ES-I3 (cell line): Measurements from ENCODE around the gene MYO10.

Experiments used
- H3K36me3 ChIP-seq: 2 replicates; pipeline ENCODE4 v1.6.1; 2013; ENCODE audit warnings: mild to moderate bottlenecking, low read length, control low read depth, moderate library complexity; ENCODE audit not compliant: insufficient read depth
- H3K4me1 ChIP-seq: 2 replicates; pipeline ENCODE4 v1.6.1; 2013; ENCODE audit warnings: mild to moderate bottlenecking, control low read depth, low read length; ENCODE audit not compliant: insufficient read depth
- H3K9ac ChIP-seq: 2 replicates; pipeline ENCODE4 v1.6.1; 2013; ENCODE audit warnings: low read depth, mild to moderate bottlenecking, low read length, moderate library complexity
- H3K9me3 ChIP-seq: 2 replicates; pipeline ENCODE4 v1.6.1; 2013; ENCODE audit warnings: mild to moderate bottlenecking, low read length, moderate library complexity; ENCODE audit not compliant: control insufficient read depth, insufficient read depth

MYO10 gene

GRCh38 chr5:16712620-16713019 lies 223.5 kb downstream of the MYO10 start:
- no peaks in the 10 kb centered on the region for H3K9me3 ChIP-seq
- peaks cover 30% of the 10 kb centered on the region for H3K36me3 ChIP-seq
- peaks cover 34% of the 10 kb centered on the region for H3K4me1 ChIP-seq
- no peak overlapping the region for H3K9ac ChIP-seq

- Histone ChIP-seq H3K4me1 (peaks cover 29% of the 10 kb centered on the region), H3K36me3 (peaks cover 34% of the 10 kb centered on the region), H3K9me3 (no peaks in the 10 kb centered on the region), H3K9ac (no peak overlapping the region)
These were observed 223.9 kb downstream of the MYO10 start for GRCh38 chr5:16712178-16712577.

- H3K9me3 ChIP-seq: no peaks in the 10 kb centered on the region
- H3K36me3 ChIP-seq: peaks cover 44% of the 10 kb centered on the region
These were observed 226.2 kb downstream of the MYO10 start for GRCh38 chr5:16709691-16710433.

GRCh38 chr5:16707869-16708192 lies 228.3 kb downstream of the MYO10 start:
- no peaks in the 10 kb centered on the region for H3K9me3 ChIP-seq
- peaks cover 52% of the 10 kb centered on the region for H3K36me3 ChIP-seq
- H3K9ac ChIP-seq: no peak overlapping the region
- H3K4me1 ChIP-seq: peaks cover 16% of the 10 kb centered on the region

More at GRCh38 chr5:16709691-16710433, 226.2 kb downstream of the MYO10 start:
- Histone ChIP-seq H3K4me1 (peaks cover 22% of the 10 kb centered on the region), H3K9ac (no peak overlapping the region)

GRCh38 chr5:16707168-16707868 lies 228.8 kb downstream of the MYO10 start:
- peaks cover 16% of the 10 kb centered on the region for H3K4me1 ChIP-seq
- no peak overlapping the region for H3K9ac ChIP-seq
- peaks cover 56% of the 10 kb centered on the region for H3K36me3 ChIP-seq
- no peaks in the 10 kb centered on the region for H3K9me3 ChIP-seq

- H3K9me3 ChIP-seq: no peaks in the 10 kb centered on the region
- H3K4me1 ChIP-seq: peaks cover 18% of the 10 kb centered on the region; the same call in 1 of the 2 replicates
- peaks cover 62% of the 10 kb centered on the region for H3K36me3 ChIP-seq
- no peak overlapping the region for H3K9ac ChIP-seq
These were observed 231.1 kb downstream of the MYO10 start for GRCh38 chr5:16704945-16705344.

- peaks cover 55% of the 10 kb centered on the region for H3K36me3 ChIP-seq
- H3K9me3 ChIP-seq: no peaks in the 10 kb centered on the region
- no peak overlapping the region for H3K9ac ChIP-seq
- peaks cover 18% of the 10 kb centered on the region; the same call in 1 of the 2 replicates for H3K4me1 ChIP-seq
These were observed 233.1 kb downstream of the MYO10 start for GRCh38 chr5:16702964-16703363.

GRCh38 chr5:16701134-16702099 lies 234.7 kb downstream of the MYO10 start:
- Histone ChIP-seq H3K36me3 (peaks cover 47% of the 10 kb centered on the region), H3K9me3 (no peaks in the 10 kb centered on the region), H3K4me1 (peaks cover 18% of the 10 kb centered on the region; the same call in 1 of the 2 replicates), H3K9ac (no peak overlapping the region)

- H3K4me1 ChIP-seq: peaks cover 18% of the 10 kb centered on the region; the same call in 1 of the 2 replicates
- H3K9ac ChIP-seq: no peak overlapping the region
- no peaks in the 10 kb centered on the region for H3K9me3 ChIP-seq
- peaks cover 44% of the 10 kb centered on the region for H3K36me3 ChIP-seq
These were observed 236.0 kb downstream of the MYO10 start for GRCh38 chr5:16700081-16700480.

- Histone ChIP-seq H3K9ac (no peak overlapping the region), H3K9me3 (no peaks in the 10 kb centered on the region), H3K36me3 (peaks cover 32% of the 10 kb centered on the region), H3K4me1 (no peaks in the 10 kb centered on the region)
These were observed 240.3 kb downstream of the MYO10 start for GRCh38 chr5:16695779-16696178.

GRCh38 chr5:16693879-16694278 lies 242.2 kb downstream of the MYO10 start:
- no peaks in the 10 kb centered on the region for H3K9me3 ChIP-seq
- no peak overlapping the region for H3K9ac ChIP-seq
- peaks cover 33% of the 10 kb centered on the region for H3K36me3 ChIP-seq
- H3K4me1 ChIP-seq: no peaks in the 10 kb centered on the region

- Histone ChIP-seq H3K36me3 (peaks cover 39% of the 10 kb centered on the region), H3K4me1 (no peaks in the 10 kb centered on the region), H3K9ac (no peak overlapping the region), H3K9me3 (no peaks in the 10 kb centered on the region)
These were observed 244.4 kb downstream of the MYO10 start for GRCh38 chr5:16691731-16692130.

- Histone ChIP-seq H3K4me1 (no peaks in the 10 kb centered on the region), H3K36me3 (peaks cover 43% of the 10 kb centered on the region), H3K9ac (no peak overlapping the region), H3K9me3 (no peaks in the 10 kb centered on the region)
These were observed 245.7 kb downstream of the MYO10 start for GRCh38 chr5:16690243-16690852.

- H3K9me3 ChIP-seq: no peaks in the 10 kb centered on the region
- H3K36me3 ChIP-seq: peaks cover 41% of the 10 kb centered on the region
- H3K9ac ChIP-seq: no peak overlapping the region
- H3K4me1 ChIP-seq: no peaks in the 10 kb centered on the region
These were observed 248.2 kb downstream of the MYO10 start for GRCh38 chr5:16687898-16688297.
